HG03342 (cell line): Measurements from ENCODE around the gene SULT1B1.
"Not testable (repeated sequence)": the region's sequence is repeated elsewhere in the genome, so short reads cannot be mapped to it uniquely, and the experiment has no call there.

Experiments
- ATAC-seq: cut with Tn5 transposase; IDR thresholded peaks from one replicate; pipeline ENCODE4 v1.9.1; 2021; ENCODE audit warnings: mild to moderate bottlenecking, moderate library complexity; ENCODE audit not compliant: unreplicated experiment

SULT1B1 gene

GRCh38 chr4:69760455-69760854 lies at the start of gene SULT1B1:
TSS of gene SULT1B1 (minus strand) at chr4:69760620. CDS start at chr4:69755217, 5,403 bp downstream.
- no peak for ATAC-seq

GRCh38 chr4:69800599-69800998 lies 40.2 kb upstream of the SULT1B1 start:
- no peak for ATAC-seq

GRCh38 chr4:69799337-69799736 lies 38.9 kb upstream of the SULT1B1 start:
- ATAC-seq: no peak

GRCh38 chr4:69793732-69794131 lies 33.3 kb upstream of the SULT1B1 start:
- ATAC-seq: no peak

DNA sequence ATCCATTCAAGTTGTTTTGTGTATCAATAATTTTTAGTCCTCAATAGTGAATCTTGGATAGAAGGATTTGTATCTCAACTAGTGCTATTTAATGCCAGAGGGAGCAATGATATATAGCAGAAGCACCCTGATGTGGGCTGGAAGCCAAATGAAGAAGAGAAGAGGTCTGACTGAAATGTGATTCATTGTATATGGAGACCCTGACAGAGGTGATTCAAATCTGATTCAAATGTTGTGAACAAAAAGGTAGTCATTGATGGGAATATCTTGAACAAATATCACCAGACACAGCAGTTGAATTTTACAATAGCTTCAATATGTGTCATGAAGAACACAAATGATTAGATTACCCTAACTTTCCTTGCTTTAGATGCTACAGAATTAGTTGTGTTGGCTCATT lies 27.5 kb upstream of the SULT1B1 start:
- no peak for ATAC-seq

DNA sequence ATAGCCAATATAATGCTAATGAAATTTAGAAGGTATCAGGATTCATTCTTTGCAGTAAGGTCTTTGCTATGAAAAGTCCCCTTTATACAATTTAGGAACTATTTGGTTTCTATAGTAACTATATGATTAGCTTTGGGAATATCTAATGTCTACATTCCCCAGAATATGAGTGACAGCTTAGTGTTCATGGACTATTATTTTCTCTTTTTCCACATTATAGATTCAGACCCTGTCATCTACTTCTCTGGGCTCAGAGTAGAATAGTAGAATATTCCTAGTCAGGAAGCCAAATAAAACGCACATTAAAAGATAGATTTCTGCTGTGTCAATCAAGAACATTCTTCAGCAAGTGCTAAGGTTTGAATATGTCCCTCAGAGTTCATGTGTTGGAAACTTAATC lies 26.1 kb upstream of the SULT1B1 start:
- no peak for ATAC-seq

DNA sequence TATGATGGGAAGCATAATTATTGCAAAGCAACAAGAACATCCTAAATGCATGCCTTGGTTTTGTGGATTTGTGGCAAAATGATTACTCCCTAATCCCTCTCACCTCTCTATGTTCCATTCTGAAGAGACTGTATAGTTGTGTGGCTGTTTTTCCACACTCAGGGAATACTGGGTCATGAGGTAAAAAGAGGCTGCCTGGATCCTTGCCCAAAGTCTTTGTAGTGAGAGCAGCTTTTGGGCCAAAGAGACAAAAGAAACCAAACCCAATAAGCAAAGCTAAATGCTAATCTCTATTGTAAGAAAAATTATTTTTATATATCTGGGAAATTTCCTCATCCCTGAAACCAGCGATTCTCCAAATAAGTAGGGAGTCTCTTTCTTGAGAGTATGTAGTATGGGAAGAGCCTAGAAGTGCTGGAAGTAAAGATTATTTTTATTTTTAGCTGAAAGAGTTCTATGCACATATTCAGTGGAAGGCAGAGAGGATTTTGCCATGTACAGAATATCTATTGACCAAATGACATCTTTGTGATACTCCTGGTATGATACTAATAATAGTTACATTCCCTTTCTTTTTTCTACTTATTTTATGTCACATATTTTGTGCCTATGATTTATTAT lies 24.9 kb upstream of the SULT1B1 start:
- no peak for ATAC-seq

- no peak for ATAC-seq
Observed at GRCh38 chr4:69782651-69783310, 22.4 kb upstream of the SULT1B1 start.

DNA sequence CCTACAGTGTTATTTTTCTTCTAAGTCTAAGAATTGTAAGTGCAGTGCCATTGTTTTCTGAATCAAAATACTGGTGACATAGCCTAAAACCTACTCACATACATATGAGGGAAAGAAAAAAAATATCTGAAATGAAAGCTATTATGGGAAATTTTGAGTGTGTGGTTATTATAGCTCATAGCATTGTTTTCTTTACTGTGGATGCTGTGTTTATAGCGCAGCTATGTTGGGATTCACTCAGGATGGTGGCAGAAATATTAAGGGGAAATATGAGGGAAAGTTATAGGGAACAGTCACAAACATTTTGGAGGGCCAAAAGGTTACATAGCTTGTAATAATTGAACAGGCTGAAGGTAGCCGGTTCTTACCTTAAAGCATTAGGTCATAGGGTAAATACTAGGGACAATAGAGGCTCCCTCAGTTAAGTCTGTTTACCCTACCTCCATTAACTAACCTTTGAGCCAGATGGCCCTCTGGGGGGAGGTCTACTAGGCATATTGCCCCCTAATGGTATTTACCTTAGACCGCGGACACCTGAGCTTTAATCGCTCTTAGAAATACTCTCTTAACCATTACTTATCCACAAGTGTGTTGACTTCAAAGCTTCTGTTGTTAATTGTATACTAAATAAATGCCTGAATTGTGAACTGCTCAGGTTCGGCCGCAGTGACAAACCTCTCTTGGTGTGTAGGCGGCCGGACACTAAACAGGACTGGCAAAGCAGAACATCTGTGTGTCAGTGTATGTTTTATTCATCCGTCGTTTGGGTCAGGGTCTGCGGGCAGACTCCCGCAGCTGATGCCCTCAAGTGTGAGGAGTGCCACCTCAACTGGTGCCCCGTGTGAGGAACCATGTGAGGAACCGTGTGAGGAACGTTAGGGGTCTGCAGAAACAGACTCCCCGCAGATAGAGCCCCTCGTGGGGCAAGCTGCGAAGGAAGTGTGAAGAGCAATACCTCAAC lies 21.3 kb upstream of the SULT1B1 start:
- no peak for ATAC-seq

DNA sequence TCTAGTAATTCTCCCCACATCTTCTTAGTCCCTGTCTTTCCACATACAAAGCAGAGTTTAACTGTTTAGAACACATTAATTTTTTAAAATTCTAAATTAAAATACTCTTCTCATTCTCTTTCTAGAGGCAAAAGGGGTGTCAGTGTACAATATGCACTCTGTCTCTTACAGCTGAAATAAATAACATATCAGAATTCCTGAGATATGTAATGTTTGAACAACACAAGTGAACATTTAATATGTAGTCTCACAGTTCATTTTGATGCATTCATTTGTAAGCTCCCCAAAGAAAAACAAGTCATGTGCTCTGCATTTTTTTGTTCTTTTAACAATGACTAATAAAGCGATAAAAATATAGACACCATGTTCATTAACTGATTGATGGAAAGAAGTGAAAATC lies 19.7 kb upstream of the SULT1B1 start:
- no peak for ATAC-seq

- no peak for ATAC-seq
Observed at GRCh38 chr4:69776696-69777095, 16.3 kb upstream of the SULT1B1 start.

DNA sequence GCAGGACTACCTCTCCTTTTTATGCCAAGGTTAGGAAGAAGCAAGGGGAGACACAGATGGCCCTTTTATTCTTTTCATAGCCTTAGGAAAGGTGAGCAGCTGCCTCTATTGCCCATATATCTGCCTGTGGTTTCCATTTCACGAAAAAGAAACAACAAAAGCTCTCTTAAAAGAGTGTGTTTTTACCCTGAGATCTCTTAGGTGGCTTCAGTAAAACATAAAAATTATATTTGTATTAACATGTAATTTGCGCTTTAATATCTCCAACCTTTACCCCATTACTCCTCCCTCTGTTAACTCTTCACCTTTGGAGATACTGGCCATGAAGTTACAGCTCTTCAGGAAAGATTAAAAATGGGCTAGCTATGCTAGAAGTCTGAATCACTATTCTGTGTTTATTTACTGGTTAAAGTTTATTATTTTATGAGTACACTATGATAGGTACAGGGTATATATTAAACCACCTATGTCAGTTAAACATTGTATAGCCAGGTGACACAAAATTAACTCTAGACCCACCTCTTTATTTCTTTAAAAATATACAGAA lies 15.0 kb upstream of the SULT1B1 start:
- no peak for ATAC-seq

DNA sequence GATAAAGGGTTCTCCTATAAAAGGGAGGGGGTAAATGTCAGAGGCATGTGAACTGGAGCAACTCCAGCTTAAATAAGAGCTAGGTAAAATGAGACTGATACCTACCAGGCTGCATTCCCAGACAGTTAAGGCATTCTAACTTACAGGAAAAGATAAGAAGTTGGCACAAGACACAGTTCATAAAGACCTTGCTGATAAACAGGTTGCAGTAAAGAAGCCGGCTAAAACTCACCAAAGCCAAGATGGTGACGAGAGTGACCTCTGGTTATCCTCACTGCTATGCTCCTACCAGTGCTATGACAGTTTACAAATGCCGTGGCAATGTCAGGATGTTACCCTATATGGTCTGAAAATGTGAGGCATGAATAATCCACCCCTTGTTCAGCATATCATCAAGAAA lies 13.1 kb upstream of the SULT1B1 start:
- no peak for ATAC-seq

- ATAC-seq: not testable (repeated sequence)
Observed at GRCh38 chr4:69768554-69768953, 8.1 kb upstream of the SULT1B1 start.

GRCh38 chr4:69765751-69766150 lies 5.3 kb upstream of the SULT1B1 start:
- ATAC-seq: no peak

DNA sequence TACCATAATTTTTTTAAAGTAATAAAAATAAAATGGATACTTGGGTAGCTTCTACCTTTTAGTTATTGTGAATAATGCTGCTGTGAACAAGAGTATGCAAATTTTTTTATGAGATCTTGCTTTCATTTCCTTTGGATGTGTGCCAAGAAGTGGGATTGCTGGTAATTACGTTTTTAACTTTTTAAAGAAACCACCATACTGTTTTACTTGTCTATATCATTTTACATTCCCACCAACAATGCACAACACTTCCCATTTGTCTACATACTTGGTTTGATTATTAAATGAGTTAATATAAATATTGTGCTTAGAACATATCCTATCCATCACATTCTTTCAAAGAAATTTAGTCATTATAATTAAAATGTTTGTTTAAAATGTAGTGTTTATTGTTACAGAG lies 3.9 kb upstream of the SULT1B1 start:
- ATAC-seq: no peak

DNA sequence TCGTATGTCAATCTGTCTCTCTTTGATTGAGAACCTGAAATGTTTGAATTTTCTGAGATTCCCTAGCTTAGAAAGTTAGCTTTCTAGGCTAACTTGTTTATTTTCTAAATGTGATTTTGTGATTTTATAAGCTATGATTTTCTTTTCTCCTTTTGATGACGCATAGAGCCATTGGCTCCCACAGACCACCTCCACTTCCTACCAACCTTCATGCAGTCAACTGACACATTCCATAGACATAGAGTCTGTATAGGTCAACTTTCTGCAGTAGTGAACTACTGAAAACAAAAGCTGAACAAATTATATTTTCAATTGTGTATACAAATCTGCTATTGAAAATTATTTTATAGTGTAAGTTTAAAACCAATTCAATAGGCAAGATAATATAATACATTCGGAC lies 2.8 kb upstream of the SULT1B1 start:
- ATAC-seq: no peak

- no peak for ATAC-seq
Observed at GRCh38 chr4:69759189-69759604, 1.2 kb downstream of the SULT1B1 start.

DNA sequence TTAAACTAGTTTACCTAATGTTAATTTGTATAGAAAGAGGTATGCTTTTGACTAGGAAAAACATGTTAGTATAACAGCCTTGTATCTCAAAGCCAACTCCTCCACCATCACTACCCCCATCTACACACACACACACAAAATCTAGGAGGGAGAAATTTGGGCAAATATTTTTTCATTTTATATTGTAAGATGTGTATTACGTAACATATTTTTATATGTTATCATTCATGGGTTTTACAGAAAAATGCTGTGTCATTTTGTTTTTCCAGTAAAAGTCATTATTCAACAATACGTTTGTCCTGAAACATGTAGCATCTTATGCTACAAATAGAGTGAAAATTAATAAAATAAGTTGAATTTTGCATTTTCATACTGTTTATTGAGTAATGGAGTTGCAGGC lies 3.0 kb downstream of the SULT1B1 start:
- no peak for ATAC-seq

GRCh38 chr4:69754926-69755580 lies 5.4 kb downstream of the SULT1B1 start:
- ATAC-seq: no peak

- ATAC-seq: no peak
Observed at GRCh38 chr4:69753686-69754085, 6.7 kb downstream of the SULT1B1 start.
